Caco-2 (cell line): ENCODE measurements around the gene PAX5. TPM values are rescaled to one million over a fixed set of nuclear protein-coding genes. Genes with fewer than 3 reads are reported as not detected.

ENCODE experiments used
- BruUV-seq: library from RNA; stranded (reverse); fragments of 400-500 nt; replicated peaks from 2 replicates; lab custom pipeline; 2021; lab: Mats Ljungman, UMichigan
- CTCF ChIA-PET: fragments of 300-600 bp; sonication (Branson Sonifier 250); formaldehyde crosslinking; loops from one replicate; lab custom pipeline; 2022; ENCODE audit warnings: antibody characterized with exemption; lab: Charles Lee
- POLR2A ChIA-PET: fragments of 300-600 bp; sonication (Branson Sonifier 250); formaldehyde crosslinking; loops from one replicate; lab custom pipeline; 2022; ENCODE audit warnings: antibody characterized with exemption; lab: Charles Lee
- DNase-seq, 2 experiments: peaks; one replicate each; pipeline versions ENCODE4 v3.0.0 to v3.0.0-alpha.2; 2020 to 2022
- H3K27me3 ChIP-seq: replicated peaks from 2 replicates; pipeline ENCODE4 v1.6.0; 2011; ENCODE audit warnings: low read length; ENCODE audit not compliant: control insufficient read depth, insufficient read depth
- H3K36me3 ChIP-seq: 2 replicates; pipeline ENCODE4 v1.5.1; 2011; ENCODE audit warnings: low read length; ENCODE audit not compliant: control insufficient read depth, insufficient read depth
- H3K4me1 ChIP-seq: fragments of 250-450 bp; sonication (Bioruptor Pico); 2 replicates; pipeline ENCODE4 v1.5.1; 2020; ENCODE audit warnings: mild to moderate bottlenecking
- H3K4me3 ChIP-seq: 2 replicates; pipeline ENCODE4 v1.5.1; 2011; ENCODE audit warnings: low read depth, mild to moderate bottlenecking, control low read depth, low read length
- H3K9me3 ChIP-seq: fragments of 250-450 bp; sonication (Bioruptor Pico); 2 replicates; pipeline ENCODE4 v1.5.1; 2020; ENCODE audit warnings: mild to moderate bottlenecking, moderate library complexity
- H3K27ac Mint-ChIP-seq: one replicate; pipeline ENCODE4 v1.8.0; 2022; ENCODE audit warnings: mixed read lengths; ENCODE audit not compliant: unreplicated experiment
- H3K27me3 Mint-ChIP-seq: one replicate; pipeline ENCODE4 v1.8.0; 2022; ENCODE audit warnings: mixed read lengths; ENCODE audit not compliant: insufficient read depth, unreplicated experiment
- H3K36me3 Mint-ChIP-seq: one replicate; pipeline ENCODE4 v1.8.0; 2022; ENCODE audit warnings: mild to moderate bottlenecking, mixed read lengths; ENCODE audit not compliant: insufficient read depth, unreplicated experiment
- H3K4me1 Mint-ChIP-seq: one replicate; pipeline ENCODE4 v1.8.0; 2022; ENCODE audit warnings: low read depth, mixed read lengths; ENCODE audit not compliant: unreplicated experiment
- H3K4me3 Mint-ChIP-seq: one replicate; pipeline ENCODE4 v1.8.0; 2022; ENCODE audit warnings: mild to moderate bottlenecking, moderate library complexity, mixed read lengths; ENCODE audit not compliant: unreplicated experiment
- H3K9me3 Mint-ChIP-seq: one replicate; pipeline ENCODE4 v1.8.0; 2022; ENCODE audit warnings: mixed read lengths; ENCODE audit not compliant: unreplicated experiment
- intact Hi-C: fragments of 100-400 bp; cut with micrococcal nuclease; formaldehyde crosslinking; loops from one replicate; pipeline ENCODE4 v1.10.0; 2022; ENCODE audit not compliant: unreplicated experiment
- total RNA-seq: library from RNA; stranded (reverse); gene quantifications from 2 replicates; pipeline ENCODE4 v1.2.3, GENCODE V29; 2022
- TF ChIP-seq, protein P1 (sequence below), 2 experiments: fragments of 200-600 bp in 1 of 2; IDR thresholded peaks; 1 replicate in 1 of 2; 2 replicates in 1 of 2; pipeline versions ENCODE4 v1.5.1 to v1.8.0; 2011 to 2022; ENCODE audit warnings: antibody characterized with exemption in 1 of 2, control low read depth in 1 of 2, inconsistent platforms in 1 of 2, low read depth in 1 of 2, low read length in 1 of 2, mild to moderate bottlenecking in 1 of 2, moderate library complexity in 1 of 2; ENCODE audit not compliant: insufficient read depth in 1 of 2, severe bottlenecking in 1 of 2, unreplicated experiment in 1 of 2

PAX5 gene
- total RNA-seq, 1 experiment from 2014 or later, result not detected

GRCh38 chr9:36843964-36844363, 190.1 kb downstream of the PAX5 start:
- no peaks in the 10 kb centered on the region for H3K9me3 ChIP-seq
- intact Hi-C loops, result no loop called here
- no peak for DNase-seq
- Mint-ChIP-seq H3K27ac (no peak overlapping the region), H3K4me1 (peaks cover 15% of the 10 kb centered on the region), H3K36me3 (no peaks in the 10 kb centered on the region), H3K9me3 (no peaks in the 10 kb centered on the region), H3K4me3 (no peak overlapping the region), H3K27me3 (no peaks in the 10 kb centered on the region)
- H3K4me3 ChIP-seq, result no peak overlapping the region
- no peaks in the 10 kb centered on the region for H3K36me3 ChIP-seq
- peaks cover 29% of the 10 kb centered on the region for H3K4me1 ChIP-seq
- POLR2A ChIA-PET, result no interaction called here
- no peaks in the 10 kb centered on the region for H3K27me3 ChIP-seq
- TF ChIP-seq, protein P1, sequence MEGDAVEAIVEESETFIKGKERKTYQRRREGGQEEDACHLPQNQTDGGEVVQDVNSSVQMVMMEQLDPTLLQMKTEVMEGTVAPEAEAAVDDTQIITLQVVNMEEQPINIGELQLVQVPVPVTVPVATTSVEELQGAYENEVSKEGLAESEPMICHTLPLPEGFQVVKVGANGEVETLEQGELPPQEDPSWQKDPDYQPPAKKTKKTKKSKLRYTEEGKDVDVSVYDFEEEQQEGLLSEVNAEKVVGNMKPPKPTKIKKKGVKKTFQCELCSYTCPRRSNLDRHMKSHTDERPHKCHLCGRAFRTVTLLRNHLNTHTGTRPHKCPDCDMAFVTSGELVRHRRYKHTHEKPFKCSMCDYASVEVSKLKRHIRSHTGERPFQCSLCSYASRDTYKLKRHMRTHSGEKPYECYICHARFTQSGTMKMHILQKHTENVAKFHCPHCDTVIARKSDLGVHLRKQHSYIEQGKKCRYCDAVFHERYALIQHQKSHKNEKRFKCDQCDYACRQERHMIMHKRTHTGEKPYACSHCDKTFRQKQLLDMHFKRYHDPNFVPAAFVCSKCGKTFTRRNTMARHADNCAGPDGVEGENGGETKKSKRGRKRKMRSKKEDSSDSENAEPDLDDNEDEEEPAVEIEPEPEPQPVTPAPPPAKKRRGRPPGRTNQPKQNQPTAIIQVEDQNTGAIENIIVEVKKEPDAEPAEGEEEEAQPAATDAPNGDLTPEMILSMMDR (IDR thresholded peaks at IDR 0.05; ENCODE audit: insufficient read depth in 1 of 2, low read depth in 1 of 2, low read length in 1 of 2, severe bottlenecking in 1 of 2, unreplicated experiment in 1 of 2), result no peak
- no TSS peak for BruUV-seq
- CTCF ChIA-PET, result interaction anchor here (0.6 to 1.3 kb wide), 2 partner anchors 17 to 37 kb away, joined by 3 read pairs; no protein-coding TSS in a partner anchor

DNA sequence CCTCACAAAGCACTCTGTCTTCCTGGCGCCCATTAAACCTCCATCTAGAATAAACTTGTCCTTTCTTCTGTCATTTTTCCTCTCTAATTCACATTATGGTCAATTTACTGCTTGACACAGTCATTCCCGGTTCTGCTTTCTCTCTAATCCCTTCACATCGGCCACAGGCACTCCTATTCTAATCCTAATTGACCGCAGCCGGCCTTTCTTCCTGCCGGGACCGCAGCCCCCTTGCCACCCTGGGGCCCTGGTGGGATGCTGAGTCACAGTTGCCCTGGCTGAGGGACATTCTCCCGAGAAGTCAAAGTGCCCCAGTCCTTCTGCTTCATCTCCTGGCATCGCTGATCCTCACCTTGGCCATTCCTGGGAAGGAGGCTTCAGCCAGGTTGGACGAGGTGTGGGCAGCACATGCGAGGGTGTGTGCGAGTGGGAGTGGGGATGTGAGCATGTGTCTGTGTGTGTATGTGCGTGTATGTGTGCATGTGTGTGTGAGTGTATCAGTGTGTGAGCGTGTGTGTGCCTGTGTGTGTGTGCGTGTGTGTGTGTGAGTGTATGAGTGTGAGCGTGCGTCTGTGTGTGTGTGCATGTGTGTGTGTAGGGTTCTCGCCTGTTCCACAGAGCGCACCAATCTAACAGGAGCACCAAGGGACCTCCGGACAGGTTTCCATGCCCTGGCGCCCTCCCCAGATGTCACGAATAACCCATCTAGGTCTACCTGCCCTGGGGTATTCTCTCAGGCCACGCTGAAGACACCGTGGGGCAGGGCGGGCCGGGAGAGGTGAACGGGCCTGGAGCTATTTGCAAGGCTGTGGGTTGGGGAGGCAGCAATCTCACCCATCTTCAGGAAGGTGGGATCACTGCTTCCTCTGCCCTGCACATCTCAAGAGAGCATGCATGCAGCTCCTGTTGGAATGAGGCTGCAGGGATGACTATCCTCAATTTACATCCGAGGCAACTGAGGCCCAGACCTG, 191.2 kb downstream of the PAX5 start:
- no peak overlapping the region for H3K4me3 ChIP-seq
- H3K27me3 ChIP-seq, result no peaks in the 10 kb centered on the region
- no TSS peak for BruUV-seq
- Mint-ChIP-seq H3K9me3 (no peaks in the 10 kb centered on the region), H3K27me3 (no peaks in the 10 kb centered on the region), H3K4me3 (no peak overlapping the region), H3K36me3 (no peaks in the 10 kb centered on the region), H3K27ac (no peak overlapping the region), H3K4me1 (peaks cover 13% of the 10 kb centered on the region)
- intact Hi-C loops, result no loop called here
- H3K36me3 ChIP-seq, result no peaks in the 10 kb centered on the region
- H3K9me3 ChIP-seq, result no peaks in the 10 kb centered on the region
- TF ChIP-seq, protein P1 (IDR thresholded peaks at IDR 0.05; ENCODE audit: insufficient read depth in 1 of 2, low read depth in 1 of 2, low read length in 1 of 2, severe bottlenecking in 1 of 2, unreplicated experiment in 1 of 2), result no peak
- H3K4me1 ChIP-seq, result peaks cover 40% of the 10 kb centered on the region
- POLR2A ChIA-PET, result no interaction called here
- no peak for DNase-seq
- CTCF ChIA-PET, result no interaction called here

DNA sequence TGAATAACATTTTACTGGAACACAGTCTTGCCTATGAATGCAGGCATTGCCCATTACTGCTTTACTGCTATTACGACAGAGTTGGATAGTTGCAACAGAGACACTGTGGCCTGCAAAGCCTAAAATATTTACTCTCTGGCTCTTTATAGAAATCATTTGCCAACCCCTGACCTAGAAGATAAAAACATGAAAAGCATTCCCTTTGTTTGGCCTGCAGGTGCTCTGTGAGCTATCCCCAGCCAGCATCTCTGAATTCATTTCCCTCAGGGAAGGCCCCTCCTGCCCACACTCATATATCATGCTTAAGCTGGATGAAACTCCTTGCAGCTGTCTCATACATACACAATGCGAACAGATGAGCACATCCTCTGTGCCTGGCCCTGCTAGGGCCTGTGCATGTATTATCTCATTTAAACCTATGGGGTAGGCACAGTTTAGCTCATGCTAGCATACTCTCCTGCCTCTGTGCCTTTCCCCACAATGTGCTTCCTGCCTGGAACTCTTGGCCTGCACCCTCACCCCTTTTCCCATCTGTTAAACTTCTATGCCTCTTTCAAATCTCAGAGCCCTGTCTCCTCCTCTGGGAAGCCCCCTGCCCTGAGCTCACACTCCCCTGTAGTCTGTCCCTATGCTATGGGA, 193.1 kb downstream of the PAX5 start:
- CTCF ChIA-PET, result interaction anchor here (1.0 to 1.5 kb wide), 3 partner anchors 14 to 32 kb away, joined by 3 to 7 read pairs (median 5); no protein-coding TSS in a partner anchor
- no peak overlapping the region for H3K4me3 Mint-ChIP-seq
- POLR2A ChIA-PET, result interaction anchor here (0.6 to 0.7 kb wide), 3 partner anchors 24 to 1016 kb away, joined by 3 to 6 read pairs (median 3); no protein-coding TSS in a partner anchor

More for the DNA sequence above, 193.1 kb downstream of the PAX5 start:
- intact Hi-C loops, result loop anchor here (1.0 kb wide), 1 partner anchor 27 kb away; no protein-coding TSS in a partner anchor
- Histone ChIP-seq H3K9me3 (no peaks in the 10 kb centered on the region), H3K27me3 (no peaks in the 10 kb centered on the region), H3K4me3 (no peak overlapping the region), H3K4me1 (peaks cover 40% of the 10 kb centered on the region), H3K36me3 (no peaks in the 10 kb centered on the region)
- H3K27me3 Mint-ChIP-seq, result no peaks in the 10 kb centered on the region
- H3K27ac Mint-ChIP-seq, result peak overlapping the region; percentile 16
- no peaks in the 10 kb centered on the region for H3K9me3 Mint-ChIP-seq
- TF ChIP-seq, protein P1 (IDR thresholded peaks at IDR 0.05; ENCODE audit: insufficient read depth in 1 of 2, low read depth in 1 of 2, low read length in 1 of 2, severe bottlenecking in 1 of 2, unreplicated experiment in 1 of 2), result no peak
- peak; percentile 74 to 77 for DNase-seq
- peaks cover 13% of the 10 kb centered on the region for H3K4me1 Mint-ChIP-seq
- BruUV-seq, result no TSS peak
- no peaks in the 10 kb centered on the region for H3K36me3 Mint-ChIP-seq
